Endothelial cell of umbilical vein (primary cell): ENCODE results near the gene PPM1E. TPM values are rescaled to one million over a fixed set of nuclear protein-coding genes. Genes with fewer than 3 reads are reported as not detected.
A peak's percentile ranks its signal among the peaks of the same experiment; 100 is the strongest.

ENCODE experiments used
- BruUV-seq: library from RNA; stranded (reverse); fragments of 400-500 nt; replicated peaks from 2 replicates; lab custom pipeline; 2021; lab: Mats Ljungman, UMichigan
- CTCF ChIA-PET: fragments of 300-600, 350-600 bp; sonication (Branson Sonifier 250); formaldehyde crosslinking; loops from one replicate; lab custom pipeline; 2021; ENCODE audit warnings: antibody characterized with exemption, inconsistent platforms; lab: Charles Lee
- POLR2A ChIA-PET: fragments of 300-600, 350-600 bp; sonication (Branson Sonifier 250); formaldehyde crosslinking; loops from one replicate; lab custom pipeline; 2021; ENCODE audit warnings: antibody characterized with exemption, inconsistent platforms; lab: Charles Lee
- DNase-seq: peaks from one replicate; pipeline ENCODE4 v3.0.0-alpha.2; 2011; ENCODE audit warnings: low read depth, low spot score
- FAIRE-seq: peaks from 2 replicates; lab custom pipeline; 2011; peaks lifted over from hg19 to GRCh38; lab: Jason Lieb, UNC
- H2AFZ ChIP-seq: 2 replicates; pipeline ENCODE4 v1.6.0; 2012; ENCODE audit warnings: low read depth, low read length, control low read depth, inconsistent platforms
- H3K27ac ChIP-seq: 2 replicates; pipeline ENCODE4 v1.5.1; 2011; ENCODE audit warnings: low read depth, mild to moderate bottlenecking, control low read depth, low read length, moderate library complexity; ENCODE audit not compliant: insufficient read depth
- H3K27me3 ChIP-seq, 2 experiments: 2 replicates each; pipeline versions ENCODE4 v1.6.0 to v1.6.1; 2011; ENCODE audit warnings: low read length in 2 of 2, mixed read lengths in 1 of 2; ENCODE audit not compliant: control insufficient read depth in 2 of 2, insufficient read depth in 2 of 2
- H3K36me3 ChIP-seq, 2 experiments: 2 replicates in 1 of 2; 3 replicates in 1 of 2; pipeline ENCODE4 v1.5.1; 2011; ENCODE audit warnings: low read length in 2 of 2, mild to moderate bottlenecking in 1 of 2, moderate library complexity in 1 of 2; ENCODE audit not compliant: control insufficient read depth in 2 of 2, insufficient read depth in 2 of 2; ENCODE audit errors: extremely low read depth in 1 of 2
- H3K4me1 ChIP-seq: 3 replicates; pipeline ENCODE4 v1.5.1; 2011; ENCODE audit warnings: mild to moderate bottlenecking, low read length; ENCODE audit not compliant: control insufficient read depth, insufficient read depth; ENCODE audit errors: extremely low read depth
- H3K4me2 ChIP-seq: 2 replicates; pipeline ENCODE4 v1.6.1; 2011; ENCODE audit warnings: low read length, control low read depth, mixed read lengths; ENCODE audit not compliant: insufficient read depth
- H3K4me3 ChIP-seq, 3 experiments: fragments of 200-600 bp in 1 of 3; sonication (generic), shearing (Covaris generic) in 1 of 3; replicated peaks in 1 of 3; 2 replicates each; pipeline ENCODE4 v1.5.1; 2011 to 2016; ENCODE audit warnings: control low read depth in 3 of 3, low read length in 3 of 3, mild to moderate bottlenecking in 2 of 3, inconsistent platforms in 1 of 3, low read depth in 1 of 3, moderate library complexity in 1 of 3; ENCODE audit not compliant: insufficient read depth in 1 of 3
- H3K79me2 ChIP-seq: 2 replicates; pipeline ENCODE4 v1.6.0; 2012; ENCODE audit warnings: low read length, inconsistent platforms; ENCODE audit not compliant: control insufficient read depth, insufficient read depth
- H3K9ac ChIP-seq: replicated peaks from 2 replicates; pipeline ENCODE3; 2011; ENCODE audit warnings: low read length, control low read depth; ENCODE audit not compliant: insufficient read depth; ENCODE audit errors: extremely low read depth
- H3K9me1 ChIP-seq: replicated peaks from 3 replicates; pipeline ENCODE4 v1.6.0; 2011; ENCODE audit warnings: mild to moderate bottlenecking, low read length; ENCODE audit not compliant: control insufficient read depth, insufficient read depth; ENCODE audit errors: extremely low read depth
- H3K9me3 ChIP-seq: replicated peaks from 2 replicates; pipeline ENCODE4 v1.5.1; 2012; ENCODE audit warnings: low read length, inconsistent platforms; ENCODE audit not compliant: control insufficient read depth, insufficient read depth
- H4K20me1 ChIP-seq: replicated peaks from 2 replicates; pipeline ENCODE3; 2011; ENCODE audit warnings: mild to moderate bottlenecking, low read length; ENCODE audit not compliant: control insufficient read depth, insufficient read depth; ENCODE audit errors: extremely low read depth
- CTCF ChIP-seq, 2 donors: IDR thresholded peaks; 1 replicate in 1 of 2; 2 replicates in 1 of 2; pipeline ENCODE4 v1.5.1; 2011; ENCODE audit warnings: low read length in 2 of 2, mild to moderate bottlenecking in 2 of 2, moderate library complexity in 2 of 2, control low read depth in 1 of 2, inconsistent platforms in 1 of 2, low read depth in 1 of 2; ENCODE audit not compliant: insufficient read depth in 1 of 2; ENCODE audit errors: extremely low read depth in 1 of 2
- EZH2 ChIP-seq: IDR thresholded peaks from 2 replicates; pipeline ENCODE4 v1.6.1; 2012; ENCODE audit warnings: borderline replicate concordance, low read depth, mild to moderate bottlenecking, moderate library complexity, low read length, inconsistent platforms; ENCODE audit not compliant: severe bottlenecking
- FOS ChIP-seq: IDR thresholded peaks from 2 replicates; pipeline ENCODE4 v1.6.1; 2011; ENCODE audit warnings: mild to moderate bottlenecking, low read length, moderate library complexity, borderline replicate concordance; ENCODE audit not compliant: insufficient read depth
- JUN ChIP-seq: IDR thresholded peaks from 2 replicates; pipeline ENCODE4 v1.6.1; 2011; ENCODE audit warnings: borderline replicate concordance, low read depth; ENCODE audit not compliant: insufficient read length, insufficient read depth
- POLR2AphosphoS5 ChIP-seq: IDR thresholded peaks from 2 replicates; pipeline ENCODE4 v1.6.1; 2012; ENCODE audit warnings: low read depth, mild to moderate bottlenecking, control low read depth, low read length, moderate library complexity; ENCODE audit not compliant: insufficient read depth
- dilution Hi-C: fragments of 300-500 bp; cut with MboI; formaldehyde crosslinking; loops from one replicate; pipeline ENCODE4 v1.15.0; 2019; ENCODE audit warnings: low sequenced_read_pairs; ENCODE audit not compliant: extremely low pct_ligation_motif_present
- intact Hi-C: fragments of 100-400 bp; cut with micrococcal nuclease; formaldehyde crosslinking; loops from one replicate; pipeline ENCODE4 v1.10.0; 2022
- polyA plus RNA-seq, 4 experiments: library from polyadenylated mRNA; depleted of rRNA in 3 of 4; stranded (reverse) in 3 of 4; unstranded in 1 of 4; fragments of >200 nt; gene quantifications; 2 replicates each; pipeline versions ENCODE4 v1.2.1 to v1.2.3, GENCODE V29; 2011 to 2012; ENCODE audit warnings: missing spikeins in 1 of 4
- total RNA-seq: library from RNA; stranded (reverse); gene quantifications from 2 replicates; pipeline ENCODE4 v1.2.3, GENCODE V29; 2021
- TF ChIP-seq, protein P1 (sequence below): IDR thresholded peaks from 2 replicates; pipeline ENCODE4 v1.6.1; 2011; ENCODE audit not compliant: insufficient read depth, insufficient read length

PPM1E gene
- total and polyA plus RNA-seq, 2 donors (not counting 3 experiments of a cell fraction or from before 2014, with no cell fraction given), result 0.01 TPM; not detected in 1

DNA sequence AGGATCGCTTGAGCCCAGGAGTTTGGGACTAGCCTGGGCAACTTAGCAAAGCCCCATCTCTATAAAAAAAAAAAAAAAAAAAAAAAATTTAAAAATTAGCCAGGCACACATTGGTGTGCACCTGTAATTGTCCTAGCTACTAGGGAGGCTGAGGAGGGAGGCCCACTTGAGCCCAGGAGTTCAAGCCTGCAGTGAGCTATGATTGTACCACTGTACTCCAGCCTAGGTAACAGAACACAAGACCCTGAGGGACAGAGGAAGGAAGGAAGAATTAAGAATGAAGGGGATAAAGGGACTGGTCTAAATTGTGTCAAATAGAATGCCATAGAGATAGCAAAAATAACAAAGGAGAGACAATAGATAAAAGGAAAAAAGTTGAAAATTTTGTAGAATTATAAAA lies 248.2 kb downstream of the PPM1E start:
- dilution Hi-C loops, result no loop called here
- Histone ChIP-seq H3K4me1 (peaks cover 30% of the 10 kb centered on the region), H3K27me3 (no peaks in the 10 kb centered on the region), H4K20me1 (no peaks in the 10 kb centered on the region), H3K27ac (no peak overlapping the region), H3K9me1 (no peaks in the 10 kb centered on the region), H3K4me3 (no peak overlapping the region), H3K36me3 (peaks cover 0 to 6% of the 10 kb centered on the region in 2 experiments), H3K9ac (no peak overlapping the region), H2AFZ (no peak overlapping the region), H3K4me2 (no peak overlapping the region), H3K79me2 (no peaks in the 10 kb centered on the region), H3K9me3 (no peaks in the 10 kb centered on the region)
- intact Hi-C loops, result loop anchor here (2.0 kb wide), 3 partner anchors 47 to 427 kb away; no protein-coding TSS in a partner anchor
- no peak for FAIRE-seq
- DNase-seq, result no peak
- no TSS peak for BruUV-seq
- no peak for TF ChIP-seq EZH2
- ChIA-PET CTCF (interaction anchor here (1.1 to 5.8 kb wide), 5 partner anchors 293 to 484 kb away, joined by 4 to 100 read pairs (median 38); no protein-coding TSS in a partner anchor), POLR2A (interaction anchor here (0.9 kb wide), 1 partner anchor 373 kb away, joined by 4 read pairs; no protein-coding TSS in a partner anchor)

- Histone ChIP-seq H3K4me3 (no peak overlapping the region), H3K79me2 (no peaks in the 10 kb centered on the region), H4K20me1 (no peaks in the 10 kb centered on the region), H3K9ac (no peak overlapping the region), H3K4me1 (peaks cover 30% of the 10 kb centered on the region), H3K9me3 (no peaks in the 10 kb centered on the region), H3K9me1 (no peaks in the 10 kb centered on the region), H3K4me2 (no peak overlapping the region), H3K27me3 (no peaks in the 10 kb centered on the region), H3K27ac (no peak overlapping the region), H3K36me3 (peaks cover 0 to 5% of the 10 kb centered on the region in 2 experiments), H2AFZ (no peak overlapping the region)
- POLR2A ChIA-PET, result interaction anchor here (0.8 to 1.3 kb wide), 3 partner anchors 373 to 687 kb away, joined by 3 to 15 read pairs (median 3); no protein-coding TSS in a partner anchor
- no TSS peak for BruUV-seq
- CTCF ChIA-PET, result interaction anchor here (0.6 to 5.8 kb wide), 36 partner anchors 9 to 755 kb away, joined by 3 to 100 read pairs (median 4); partner anchors contain the start of genes MTMR4 and RAD51C
- TF ChIP-seq, protein P1, sequence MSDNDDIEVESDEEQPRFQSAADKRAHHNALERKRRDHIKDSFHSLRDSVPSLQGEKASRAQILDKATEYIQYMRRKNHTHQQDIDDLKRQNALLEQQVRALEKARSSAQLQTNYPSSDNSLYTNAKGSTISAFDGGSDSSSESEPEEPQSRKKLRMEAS, result no peak
- no peak for TF ChIP-seq POLR2AphosphoS5
- no peak for TF ChIP-seq JUN
- no peak for TF ChIP-seq FOS
- peak; percentile 69 to 79 for TF ChIP-seq CTCF (IDR thresholded peaks at IDR 0.05; ENCODE audit: extremely low read depth in 1 of 2, insufficient read depth in 1 of 2, low read depth in 1 of 2, low read length in 2 of 2)
- FAIRE-seq (peak; percentile 97), DNase-seq (peak; percentile 74)
- dilution Hi-C loops (no loop called here), intact Hi-C loops (loop anchor here (1.0 to 2.0 kb wide), 5 partner anchors 293 to 486 kb away; no protein-coding TSS in a partner anchor)
Observed at GRCh38 chr17:59004338-59005111, 248.9 kb downstream of the PPM1E start.
